ENCODE measurements around the gene GJD3.

DNA sequence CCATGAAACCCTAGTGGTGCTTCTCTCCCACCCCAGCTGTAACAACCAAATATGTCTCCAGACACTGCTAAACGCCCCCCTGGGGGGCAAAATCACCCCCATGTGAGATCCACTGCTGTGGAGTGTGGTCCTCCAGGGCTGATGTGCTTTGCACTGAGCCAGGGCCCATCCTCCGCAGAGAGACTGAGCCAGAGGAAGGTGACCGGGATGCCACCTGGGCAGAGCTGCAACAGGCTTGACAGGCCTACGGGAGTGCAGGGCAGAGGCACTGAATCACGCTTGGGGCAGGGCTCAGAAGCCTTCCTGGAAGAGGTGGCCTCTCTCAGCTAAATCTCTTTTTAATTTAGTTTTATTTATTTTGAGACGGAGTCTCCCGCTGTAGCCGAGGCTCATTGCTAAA lies 4.4 kb downstream of the GJD3 start:
- TF ChIP-seq, protein P1, sequence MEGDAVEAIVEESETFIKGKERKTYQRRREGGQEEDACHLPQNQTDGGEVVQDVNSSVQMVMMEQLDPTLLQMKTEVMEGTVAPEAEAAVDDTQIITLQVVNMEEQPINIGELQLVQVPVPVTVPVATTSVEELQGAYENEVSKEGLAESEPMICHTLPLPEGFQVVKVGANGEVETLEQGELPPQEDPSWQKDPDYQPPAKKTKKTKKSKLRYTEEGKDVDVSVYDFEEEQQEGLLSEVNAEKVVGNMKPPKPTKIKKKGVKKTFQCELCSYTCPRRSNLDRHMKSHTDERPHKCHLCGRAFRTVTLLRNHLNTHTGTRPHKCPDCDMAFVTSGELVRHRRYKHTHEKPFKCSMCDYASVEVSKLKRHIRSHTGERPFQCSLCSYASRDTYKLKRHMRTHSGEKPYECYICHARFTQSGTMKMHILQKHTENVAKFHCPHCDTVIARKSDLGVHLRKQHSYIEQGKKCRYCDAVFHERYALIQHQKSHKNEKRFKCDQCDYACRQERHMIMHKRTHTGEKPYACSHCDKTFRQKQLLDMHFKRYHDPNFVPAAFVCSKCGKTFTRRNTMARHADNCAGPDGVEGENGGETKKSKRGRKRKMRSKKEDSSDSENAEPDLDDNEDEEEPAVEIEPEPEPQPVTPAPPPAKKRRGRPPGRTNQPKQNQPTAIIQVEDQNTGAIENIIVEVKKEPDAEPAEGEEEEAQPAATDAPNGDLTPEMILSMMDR (IDR thresholded peaks at IDR 0.05 in 4 of 5, conservative IDR thresholded peaks at IDR 0.05 in 1 of 5), result no peak
- TF ChIP-seq POLR2A (IDR thresholded peaks at IDR 0.05), result no peak
